ENCODE data around the gene PLD5.
"Not testable (repeated sequence)": the region's sequence is repeated elsewhere in the genome, so short reads cannot be mapped to it uniquely, and the experiment has no call there.

The PLD5 gene

DNA sequence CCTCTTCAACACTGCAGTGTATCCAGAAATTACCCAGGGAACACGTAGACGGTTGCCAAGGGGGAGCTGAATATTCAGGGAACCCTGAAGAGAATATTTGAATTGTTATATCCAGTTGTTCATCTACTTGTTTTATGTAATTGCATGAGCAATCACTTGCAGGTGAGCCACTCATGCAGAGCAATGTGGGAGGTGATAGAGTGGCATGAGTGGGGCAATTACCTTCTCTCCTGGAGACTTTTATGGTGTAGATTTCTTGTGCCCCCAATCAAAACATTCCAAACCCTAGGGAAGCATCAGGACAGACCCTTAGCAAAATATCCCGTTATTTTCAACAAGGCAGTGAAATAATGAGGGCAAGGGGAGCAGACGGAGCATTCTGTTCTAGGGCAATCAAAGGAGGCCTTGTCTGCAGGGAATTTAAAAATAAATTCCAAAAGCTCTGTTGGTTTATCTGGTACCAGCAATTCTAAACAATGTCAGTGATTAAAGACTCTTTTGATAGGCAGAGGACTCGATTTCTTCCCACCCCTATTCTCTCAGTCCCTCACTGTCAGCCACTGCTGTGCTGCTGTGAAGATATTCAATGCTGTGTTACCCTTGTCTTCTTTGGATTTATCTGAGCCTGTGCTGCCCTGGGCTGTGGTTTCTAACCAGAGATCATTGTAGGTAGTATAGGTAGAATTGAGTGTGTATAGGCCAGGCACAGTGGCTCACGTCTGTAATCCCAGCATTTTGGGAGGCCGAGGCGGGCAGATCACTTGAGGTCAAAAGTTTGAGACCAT lies 345.4 kb downstream of the PLD5 start:
- no peak for DNase-seq (ENCODE audit: extremely low read depth in 1 of 2, low read depth in 1 of 2)

DNA sequence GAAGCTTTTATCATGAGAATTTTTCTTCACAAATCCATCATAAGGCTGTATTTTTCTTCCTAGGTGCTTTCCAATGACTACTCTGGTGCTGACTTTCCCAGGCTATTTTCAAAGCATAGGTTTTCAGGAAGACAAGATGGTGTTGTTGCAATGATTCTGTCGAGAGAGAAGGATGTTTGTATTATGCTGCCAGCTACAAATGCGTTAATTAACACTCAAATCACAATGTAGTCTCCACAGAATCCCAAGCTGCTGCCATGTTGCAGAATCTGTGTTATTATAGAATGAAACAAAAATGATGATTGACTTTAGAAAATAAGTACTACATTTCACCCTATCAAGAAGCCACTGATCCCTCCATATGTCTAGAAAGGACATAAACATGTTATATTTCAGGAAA lies 346.1 kb downstream of the PLD5 start:
- no peak for DNase-seq (ENCODE audit: extremely low read depth in 1 of 2, low read depth in 1 of 2)

DNA sequence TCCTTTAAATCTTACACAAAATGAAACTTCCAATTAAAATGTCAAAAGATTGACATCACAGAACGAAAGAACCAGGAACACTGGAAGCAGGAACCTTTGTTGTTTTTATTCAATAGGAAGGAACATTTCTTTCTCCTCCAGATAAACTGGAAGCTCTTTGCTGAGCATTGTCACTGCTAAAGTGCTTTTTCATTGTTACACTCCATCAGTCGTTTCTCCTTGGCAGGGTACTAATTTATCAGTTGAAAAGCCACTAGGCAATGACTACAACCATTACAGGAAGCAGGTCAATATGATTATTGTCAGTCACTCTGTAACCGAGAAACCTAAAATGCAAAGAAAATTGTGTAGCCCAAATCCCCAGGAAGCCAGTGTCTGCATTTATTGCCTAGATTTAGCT lies 362.4 kb downstream of the PLD5 start:
- no peak for DNase-seq (ENCODE audit: extremely low read depth in 1 of 2, low read depth in 1 of 2)

DNA sequence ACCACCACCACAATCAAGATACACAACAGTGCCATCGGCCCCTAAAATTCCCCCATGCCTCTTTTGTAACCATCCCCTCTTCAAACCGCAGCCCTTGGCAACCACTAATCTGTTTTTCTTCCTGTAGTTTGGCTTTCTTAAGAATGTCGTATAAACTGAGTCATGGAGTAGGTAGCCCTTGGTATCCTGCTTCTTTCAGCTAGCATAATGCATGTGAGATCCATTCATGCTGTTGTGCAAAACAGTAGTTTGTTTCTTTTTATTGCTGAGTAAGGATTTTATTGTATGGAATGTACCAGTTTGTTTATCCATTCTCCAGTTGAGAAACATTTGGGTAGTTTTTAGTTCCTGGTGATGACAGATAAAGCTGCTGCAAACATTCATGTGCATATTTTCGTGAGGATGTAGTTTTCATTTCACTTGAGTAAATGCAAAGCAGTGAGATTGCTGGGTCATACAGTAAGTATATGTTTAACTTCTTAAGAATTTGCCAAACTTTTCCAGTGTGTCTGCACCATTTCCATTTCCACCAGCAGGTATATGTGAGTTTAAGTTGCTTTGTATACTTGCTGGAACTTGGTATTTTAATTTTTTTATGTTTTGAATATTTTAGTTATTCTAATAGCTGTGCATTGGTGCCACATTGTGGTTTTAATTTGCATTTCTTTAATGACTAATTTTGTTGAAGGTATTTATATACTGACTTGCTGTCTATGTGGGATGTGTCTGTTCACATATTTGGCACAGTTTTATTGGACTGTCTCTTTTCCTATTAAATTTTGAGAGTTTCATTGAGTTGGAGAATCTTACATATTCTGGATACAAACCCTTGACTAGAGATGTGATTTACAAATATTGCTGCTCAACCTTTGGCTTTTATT lies 377.2 kb downstream of the PLD5 start:
- no peak for DNase-seq (ENCODE audit: extremely low read depth in 1 of 2, low read depth in 1 of 2)

DNA sequence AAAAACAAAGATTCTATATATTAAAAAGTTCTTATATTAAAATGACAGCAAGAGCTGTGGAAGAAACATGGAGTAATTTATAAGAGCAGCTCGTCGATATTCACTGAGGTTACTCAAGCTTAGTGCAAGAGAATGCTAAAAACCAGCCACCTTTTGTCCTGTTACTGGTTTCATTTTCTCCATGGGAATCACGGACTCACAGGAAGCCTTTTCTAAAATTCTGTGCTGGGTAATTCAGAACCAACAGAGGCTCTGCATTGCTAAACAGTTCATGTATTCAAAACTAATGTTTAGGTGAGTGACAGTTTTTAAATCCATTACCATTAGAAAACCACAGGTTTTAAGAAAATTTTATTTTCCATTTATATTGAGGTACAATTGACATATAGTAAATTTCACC lies 377.8 kb downstream of the PLD5 start:
- DNase-seq (ENCODE audit: extremely low read depth in 1 of 2, low read depth in 1 of 2): no peak

DNA sequence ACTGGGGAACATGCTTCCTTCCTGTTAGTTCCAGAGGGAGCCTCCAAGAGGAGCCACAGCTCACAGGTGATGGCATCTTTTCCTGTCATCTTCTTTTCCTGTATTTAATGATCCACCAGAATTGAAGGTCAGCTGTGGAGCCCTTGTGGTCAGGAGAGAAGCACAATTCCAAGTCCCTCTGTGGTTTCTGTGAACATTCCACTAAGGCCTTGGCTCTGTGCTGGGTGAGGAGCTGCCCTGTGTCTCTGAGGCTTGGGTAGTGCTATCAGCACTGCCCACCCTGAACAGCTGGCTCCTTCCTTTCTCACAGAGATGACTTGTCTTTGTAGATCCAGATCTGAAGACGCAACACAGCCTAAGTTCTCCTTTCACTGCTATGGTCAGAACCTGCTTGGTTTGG lies 383.7 kb downstream of the PLD5 start:
- DNase-seq (ENCODE audit: extremely low read depth in 1 of 2, low read depth in 1 of 2): no peak

DNA sequence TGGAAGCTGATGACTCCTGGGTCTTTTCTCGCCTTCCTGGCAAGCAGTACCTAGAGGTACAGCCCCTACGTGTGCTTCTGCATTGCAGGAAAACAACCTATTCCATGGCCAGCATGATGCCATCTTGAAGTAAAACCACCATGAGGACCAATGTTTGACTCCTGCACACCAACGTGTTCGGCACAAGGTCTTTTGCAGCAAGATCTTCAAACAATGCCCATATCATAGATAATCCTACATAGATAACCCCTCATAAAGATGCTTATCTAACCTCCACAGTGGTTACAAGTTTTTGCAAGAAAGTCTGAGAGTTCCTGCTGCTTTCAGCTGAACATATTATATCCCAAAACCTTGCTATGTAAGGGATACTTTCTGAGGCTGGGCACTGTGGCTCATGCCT lies 384.5 kb downstream of the PLD5 start:
- no peak for DNase-seq (ENCODE audit: extremely low read depth in 1 of 2, low read depth in 1 of 2)

DNA sequence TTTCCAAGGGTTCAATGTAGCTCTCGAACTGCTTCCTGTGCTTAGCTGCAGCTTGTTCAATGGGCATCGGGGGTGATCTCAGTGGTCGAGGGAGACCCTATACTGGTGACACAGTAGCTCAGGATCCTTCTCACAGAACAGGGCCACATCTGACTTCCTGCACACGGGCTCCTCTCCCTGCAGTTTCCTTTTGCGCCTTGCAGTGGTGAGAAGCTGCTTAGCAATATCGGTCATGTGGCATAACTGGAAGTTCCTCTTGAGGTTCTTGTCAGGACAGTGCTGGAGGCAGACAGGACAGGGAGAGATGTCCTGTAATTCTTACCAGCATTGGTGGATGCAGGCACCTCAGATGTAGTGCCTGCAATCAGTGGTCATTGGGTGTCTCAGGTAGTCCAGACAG lies 385.1 kb downstream of the PLD5 start:
- DNase-seq (ENCODE audit: extremely low read depth in 1 of 2, low read depth in 1 of 2): no peak

DNA sequence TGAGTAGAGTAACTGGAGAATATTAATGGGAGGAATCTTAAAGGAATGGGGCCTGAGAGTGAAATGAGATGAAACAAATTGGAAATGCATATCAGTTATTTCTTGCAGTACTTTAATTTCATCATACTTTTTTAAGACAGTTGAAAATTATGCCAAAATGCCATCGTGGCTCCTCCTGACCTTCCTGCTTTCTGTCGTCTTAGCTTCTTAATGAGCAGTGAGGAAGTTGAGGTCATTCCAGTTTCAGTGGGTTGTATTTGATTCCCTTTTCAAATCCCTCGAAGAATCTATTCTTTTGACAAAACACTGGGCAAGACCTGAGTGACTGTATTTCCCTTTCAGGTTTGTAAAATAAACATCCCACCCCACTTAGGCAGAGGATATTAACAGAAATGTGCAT lies 390.7 kb downstream of the PLD5 start:
- DNase-seq (ENCODE audit: extremely low read depth in 1 of 2, low read depth in 1 of 2): no peak

DNA sequence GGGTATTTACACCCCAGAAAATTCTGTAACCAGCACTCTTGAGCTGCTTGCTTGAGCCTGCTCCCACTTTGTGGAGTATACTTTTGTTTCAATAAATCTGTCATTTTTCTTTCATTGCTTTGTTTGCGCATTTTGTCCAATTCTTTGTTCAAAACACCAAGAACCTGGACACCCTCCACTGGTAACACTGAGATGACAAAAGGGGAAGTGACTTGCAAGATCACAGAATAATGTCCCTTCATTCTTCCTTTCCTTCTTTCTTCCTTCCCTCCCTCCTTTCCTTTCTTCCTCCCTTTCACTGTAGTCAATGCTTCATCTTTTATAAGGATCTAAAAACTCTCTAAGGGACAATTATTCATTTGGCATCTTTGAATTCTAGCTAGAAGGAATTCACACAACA lies 391.1 kb downstream of the PLD5 start:
- DNase-seq (ENCODE audit: extremely low read depth in 1 of 2, low read depth in 1 of 2): no peak

DNA sequence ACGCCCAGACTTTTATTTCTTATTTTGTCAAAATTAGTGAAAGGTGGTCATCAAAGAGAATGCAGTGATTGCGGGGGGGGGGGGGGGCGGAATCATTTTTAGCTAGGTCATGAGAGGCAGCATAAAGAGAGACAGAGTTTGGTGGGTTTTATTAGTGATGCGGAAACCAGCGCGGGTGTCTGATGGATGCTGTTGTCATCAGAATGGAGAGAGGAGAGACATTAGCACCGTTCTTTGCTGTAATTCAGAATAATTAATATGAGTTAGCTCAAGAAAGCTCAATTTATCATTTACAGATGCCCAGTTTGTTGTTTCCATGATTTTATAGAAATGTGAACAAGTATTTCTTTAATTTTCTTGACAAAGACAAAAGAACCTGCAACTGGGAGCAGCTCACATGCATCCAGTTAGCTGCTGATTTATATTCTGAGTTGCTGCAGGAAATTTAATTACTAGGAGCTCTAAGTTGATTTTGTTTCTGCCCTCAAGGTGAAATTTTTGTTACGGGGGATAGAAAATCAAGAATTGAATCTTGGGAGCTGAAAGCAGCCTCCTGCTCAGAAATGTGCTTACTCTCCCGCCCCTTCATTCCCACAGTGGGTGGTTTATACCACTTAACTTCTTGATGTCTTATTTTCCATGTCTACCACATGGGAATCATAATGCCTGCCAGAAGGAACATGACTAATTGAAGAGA lies 392.2 kb downstream of the PLD5 start:
- DNase-seq (ENCODE audit: extremely low read depth in 1 of 2, low read depth in 1 of 2): no peak

DNA sequence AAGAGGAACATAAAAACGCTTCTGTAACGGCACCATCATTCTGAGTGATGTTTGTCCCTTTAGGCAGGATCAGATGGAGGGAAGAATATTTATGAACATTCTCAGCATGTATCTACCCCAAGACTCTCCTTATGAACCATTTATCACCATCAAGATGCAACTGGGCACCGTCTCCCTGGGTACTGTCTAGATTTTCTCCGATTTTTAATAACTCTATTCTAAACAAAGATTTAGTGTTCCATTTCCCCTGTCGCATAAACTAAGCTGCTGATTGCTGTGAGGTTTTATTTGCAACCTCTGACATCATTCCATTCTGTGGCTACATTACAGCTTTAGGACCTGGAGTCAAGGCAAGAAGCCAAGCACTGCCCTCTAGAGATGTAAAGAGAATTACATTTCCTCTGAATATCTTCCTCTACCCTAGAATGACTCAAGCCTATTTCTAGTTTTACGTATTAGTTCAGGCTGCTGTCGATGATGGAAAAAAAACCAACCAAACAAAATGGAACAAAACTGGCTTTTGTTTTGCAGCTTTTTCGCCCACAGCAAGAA lies 395.5 kb downstream of the PLD5 start:
- no peak for DNase-seq (ENCODE audit: extremely low read depth in 1 of 2, low read depth in 1 of 2)

DNA sequence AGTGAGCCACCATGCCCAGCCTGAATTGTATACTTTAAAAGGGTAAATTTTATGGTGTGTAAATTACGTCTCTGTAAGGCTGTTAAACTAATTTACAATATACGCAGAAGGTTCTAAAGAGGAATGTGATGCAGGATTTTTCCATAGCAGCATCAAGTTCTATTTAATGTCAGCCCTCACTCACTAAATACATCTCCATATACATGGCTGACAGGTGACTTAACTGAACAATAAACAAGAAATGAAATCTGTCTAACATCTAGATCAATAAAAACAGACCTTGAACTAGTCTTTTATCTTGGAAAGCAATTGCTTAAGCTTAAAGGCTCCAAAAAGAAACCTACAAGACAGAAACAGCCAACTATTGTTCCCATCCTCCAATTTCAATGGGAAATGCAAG lies 404.1 kb downstream of the PLD5 start:
- DNase-seq (ENCODE audit: extremely low read depth in 1 of 2, low read depth in 1 of 2): no peak

DNA sequence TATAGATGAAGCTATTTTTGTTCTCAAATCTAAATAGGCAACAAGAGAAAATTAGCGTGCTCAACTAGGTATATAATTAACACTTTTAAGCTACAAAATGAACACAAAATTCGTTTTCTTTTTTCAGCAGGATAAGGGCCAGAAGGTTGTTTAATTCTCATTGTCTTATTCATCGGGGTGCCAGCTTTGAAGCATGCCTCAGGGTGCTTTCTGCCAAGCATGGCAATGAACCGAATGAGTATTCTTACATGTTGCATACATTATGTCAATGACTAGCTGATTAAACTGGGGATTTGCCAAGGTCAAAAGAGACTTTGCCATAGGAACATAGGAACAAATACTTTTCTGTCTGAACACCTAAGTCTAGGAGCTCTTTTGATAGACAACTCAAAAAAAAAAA lies 423.6 kb downstream of the PLD5 start:
- no peak for DNase-seq (ENCODE audit: extremely low read depth in 1 of 2, low read depth in 1 of 2)

DNA sequence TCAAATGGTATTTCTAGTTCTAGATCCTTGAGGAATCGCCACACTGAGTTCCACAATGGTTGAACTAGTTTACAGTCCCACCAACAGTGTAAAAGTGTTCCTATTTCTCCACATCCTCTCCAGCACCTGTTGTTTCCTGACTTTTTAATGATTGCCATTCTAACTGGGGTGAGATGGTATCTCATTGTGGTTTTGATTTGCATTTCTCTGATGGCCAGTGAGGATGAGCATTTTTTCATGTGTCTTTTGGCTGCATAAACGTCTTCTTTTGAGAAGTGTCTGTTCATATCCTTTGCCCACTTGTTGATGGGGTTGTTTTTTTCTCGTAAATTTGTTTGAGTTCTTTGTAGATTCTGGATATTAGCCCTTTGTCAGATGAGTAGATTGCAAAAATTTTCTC lies 427.2 kb downstream of the PLD5 start:
- not testable (repeated sequence) for DNase-seq (ENCODE audit: extremely low read depth in 1 of 2, low read depth in 1 of 2)

DNA sequence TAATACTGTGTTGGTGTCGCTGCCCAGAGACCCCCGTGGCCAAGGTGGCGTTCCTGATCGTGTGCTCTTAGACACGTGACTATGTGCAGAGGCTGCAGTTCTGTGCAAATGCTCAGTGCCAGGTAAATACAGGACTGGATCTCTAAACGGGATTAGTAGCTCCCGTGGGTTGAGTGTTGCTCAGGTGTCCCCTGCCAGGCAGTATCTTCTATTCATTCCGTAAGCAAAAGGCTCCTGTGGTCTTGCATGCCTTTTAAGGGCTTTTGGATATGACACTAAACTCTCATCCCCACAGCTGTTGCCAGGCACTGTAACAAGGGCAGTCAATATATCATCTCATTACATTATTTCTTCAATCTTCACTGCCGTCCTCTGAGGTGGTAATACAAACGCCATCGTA lies 431.4 kb downstream of the PLD5 start:
- no peak for DNase-seq (ENCODE audit: extremely low read depth in 1 of 2, low read depth in 1 of 2)

DNA sequence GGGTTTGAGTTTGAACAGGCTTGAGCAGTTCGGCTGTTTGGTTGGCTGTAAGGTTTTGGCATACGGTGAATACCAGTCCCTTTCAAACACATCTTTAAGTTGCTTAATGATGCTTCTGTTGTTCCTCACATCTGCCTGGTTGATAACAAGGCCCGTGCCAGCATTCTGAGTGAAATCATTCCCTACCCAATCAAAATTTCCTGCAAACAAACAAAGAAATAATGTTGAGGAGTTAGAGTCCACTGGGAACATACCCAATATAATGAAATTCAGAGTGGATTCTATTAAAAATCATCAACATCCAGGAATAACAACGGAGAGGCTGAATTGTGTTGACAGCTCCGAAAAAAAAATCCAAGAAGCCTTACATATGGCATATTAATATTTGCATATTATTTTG lies 434.6 kb downstream of the PLD5 start:
- no peak for DNase-seq (ENCODE audit: extremely low read depth in 1 of 2, low read depth in 1 of 2)

DNA sequence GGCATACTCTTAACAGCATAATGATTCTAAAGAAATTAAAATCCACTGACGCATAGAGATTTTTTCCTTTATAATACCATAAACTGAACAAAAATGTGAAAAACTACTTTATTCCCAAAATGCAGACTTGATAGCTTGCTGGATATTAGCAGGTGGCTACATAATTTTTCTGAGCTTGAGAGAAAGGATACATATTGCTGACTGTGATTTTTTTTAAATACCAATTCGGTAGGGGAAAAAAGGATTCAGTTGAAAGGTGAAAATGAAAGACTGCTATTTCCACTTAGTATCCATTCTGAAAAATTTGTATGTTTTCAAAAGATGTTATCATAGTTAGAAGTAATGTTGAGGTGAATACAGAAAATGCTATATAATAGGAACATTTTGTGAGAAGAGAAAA lies 435.6 kb downstream of the PLD5 start:
- DNase-seq (ENCODE audit: extremely low read depth in 1 of 2, low read depth in 1 of 2): no peak

DNA sequence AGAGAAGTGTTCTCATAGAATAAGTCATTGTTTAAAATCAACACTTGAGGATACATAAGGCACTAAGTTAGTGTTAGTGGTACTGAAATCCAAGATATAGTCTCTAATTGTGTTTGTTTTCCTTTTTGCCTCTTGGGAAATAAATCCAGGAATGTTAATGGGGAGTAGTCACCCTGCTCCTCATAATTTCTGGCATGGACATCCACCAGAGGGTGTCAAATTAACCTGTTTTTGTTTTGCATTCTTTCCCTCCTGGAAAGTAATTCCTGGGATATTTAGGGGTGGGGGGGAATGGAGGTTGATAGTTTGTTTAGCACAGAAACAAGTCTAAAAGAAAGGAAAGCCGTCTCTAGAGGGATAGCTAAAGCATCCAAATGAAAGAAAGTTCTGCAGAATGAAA lies 437.8 kb downstream of the PLD5 start:
- DNase-seq (ENCODE audit: extremely low read depth in 1 of 2, low read depth in 1 of 2): no peak

DNA sequence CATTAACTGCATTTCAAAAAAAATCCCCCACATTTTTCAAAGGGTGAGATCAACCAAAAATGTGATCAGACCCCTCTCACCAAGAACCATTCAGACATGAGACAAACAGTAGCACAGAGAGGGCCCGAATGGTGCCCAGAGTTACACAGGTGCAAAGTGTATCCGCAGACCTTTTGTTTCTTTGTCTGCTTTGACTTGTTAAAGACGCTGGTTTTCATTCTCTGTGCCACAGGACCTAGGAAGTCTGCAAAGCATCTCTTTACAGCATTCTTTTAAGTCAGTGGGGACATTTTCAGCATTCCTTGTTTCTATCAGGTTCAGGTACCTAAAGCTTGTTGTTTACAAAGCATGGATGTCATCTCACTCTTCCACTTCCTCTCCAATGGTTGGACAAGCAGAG lies 438.4 kb downstream of the PLD5 start:
- no peak for DNase-seq (ENCODE audit: extremely low read depth in 1 of 2, low read depth in 1 of 2)

DNA sequence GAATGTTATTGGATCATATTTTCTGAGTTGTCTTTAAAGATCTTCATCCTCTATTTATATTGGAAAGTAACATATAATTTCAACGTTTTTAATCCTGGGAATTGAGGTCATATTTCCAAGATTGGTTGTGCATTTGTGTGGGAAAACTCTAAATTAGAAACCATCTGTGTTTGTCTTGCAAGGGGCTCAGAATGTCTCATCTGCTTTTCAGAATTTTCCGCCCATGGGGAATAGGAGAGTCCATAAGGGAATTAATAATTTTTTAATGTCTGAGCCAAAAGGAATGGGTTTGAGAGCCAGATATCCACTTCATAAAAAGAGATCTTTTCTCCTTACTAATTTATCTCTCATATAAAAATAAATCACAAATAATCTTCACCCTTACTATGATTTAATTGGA lies 440.8 kb downstream of the PLD5 start:
- DNase-seq (ENCODE audit: extremely low read depth in 1 of 2, low read depth in 1 of 2): no peak
